ENCODE results near the gene CDKL4. TPM values are rescaled to one million over a fixed set of nuclear protein-coding genes. Genes with fewer than 3 reads are reported as not detected.
"Not testable (repeated sequence)": the region's sequence is repeated elsewhere in the genome, so short reads cannot be mapped to it uniquely, and the experiment has no call there.

CDKL4 gene
- total RNA-seq, 3 donors from 2014 or later, result 0.31 to 1.0 TPM; not detected in 1

- Histone ChIP-seq H3K4me1 (ENCODE audit: low read depth) (no peaks in the 10 kb centered on the region), H3K9me3 (no peaks in the 10 kb centered on the region), H3K4me3 (no peak overlapping the region), H3K36me3 (ENCODE audit: low read depth) (no peaks in the 10 kb centered on the region)
- no peak for DNase-seq
- TF ChIP-seq, protein P1, sequence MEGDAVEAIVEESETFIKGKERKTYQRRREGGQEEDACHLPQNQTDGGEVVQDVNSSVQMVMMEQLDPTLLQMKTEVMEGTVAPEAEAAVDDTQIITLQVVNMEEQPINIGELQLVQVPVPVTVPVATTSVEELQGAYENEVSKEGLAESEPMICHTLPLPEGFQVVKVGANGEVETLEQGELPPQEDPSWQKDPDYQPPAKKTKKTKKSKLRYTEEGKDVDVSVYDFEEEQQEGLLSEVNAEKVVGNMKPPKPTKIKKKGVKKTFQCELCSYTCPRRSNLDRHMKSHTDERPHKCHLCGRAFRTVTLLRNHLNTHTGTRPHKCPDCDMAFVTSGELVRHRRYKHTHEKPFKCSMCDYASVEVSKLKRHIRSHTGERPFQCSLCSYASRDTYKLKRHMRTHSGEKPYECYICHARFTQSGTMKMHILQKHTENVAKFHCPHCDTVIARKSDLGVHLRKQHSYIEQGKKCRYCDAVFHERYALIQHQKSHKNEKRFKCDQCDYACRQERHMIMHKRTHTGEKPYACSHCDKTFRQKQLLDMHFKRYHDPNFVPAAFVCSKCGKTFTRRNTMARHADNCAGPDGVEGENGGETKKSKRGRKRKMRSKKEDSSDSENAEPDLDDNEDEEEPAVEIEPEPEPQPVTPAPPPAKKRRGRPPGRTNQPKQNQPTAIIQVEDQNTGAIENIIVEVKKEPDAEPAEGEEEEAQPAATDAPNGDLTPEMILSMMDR (IDR thresholded peaks at IDR 0.05), result no peak
- intact Hi-C loops (cut with DNase I, micrococcal nuclease), result no loop called here
- ATAC-seq, result no peak
These were observed 2.7 kb upstream of the CDKL4 start for GRCh38 chr2:39246382-39246980.

DNA sequence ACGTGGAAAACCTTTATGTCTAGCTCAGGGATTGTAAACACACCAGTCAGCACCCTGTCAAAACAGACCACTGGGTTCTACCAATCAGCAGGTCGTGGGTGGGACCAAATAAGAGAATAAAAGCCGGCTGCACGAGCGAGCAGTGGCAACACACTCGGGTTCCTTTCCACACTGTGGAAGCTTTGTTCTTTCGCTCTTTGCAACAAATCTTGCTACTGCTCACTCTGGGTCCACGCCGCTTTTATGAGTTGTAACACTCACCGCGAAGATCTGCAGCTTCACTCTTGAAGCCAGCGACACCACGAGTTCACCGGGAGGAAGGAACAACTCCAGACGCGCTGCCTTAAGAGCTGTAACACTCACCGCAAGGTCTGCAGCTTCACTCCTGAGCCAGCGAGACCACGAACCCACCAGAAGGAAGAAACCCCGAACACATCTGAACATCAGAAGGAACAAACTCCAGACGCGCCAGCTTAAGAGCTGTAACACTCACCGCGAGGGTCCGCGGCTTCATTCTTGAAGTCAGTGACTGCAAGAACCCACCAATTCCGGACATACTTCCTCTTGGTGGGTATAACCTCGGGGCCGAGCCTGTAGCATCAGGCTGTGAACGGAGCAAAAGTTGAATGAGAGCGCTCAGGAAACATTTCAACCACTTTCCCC, 1.3 kb upstream of the CDKL4 start:
- H3K9me3 ChIP-seq; intact Hi-C loops (cut with DNase I, micrococcal nuclease); DNase-seq; H3K4me3 ChIP-seq; H3K4me1 ChIP-seq (ENCODE audit: low read depth); H3K36me3 ChIP-seq (ENCODE audit: low read depth): not testable (repeated sequence)
- peak; percentile 24 for ATAC-seq

GRCh38 chr2:39244241-39244862, 582 bp upstream of the CDKL4 start:
- intact Hi-C loops (cut with DNase I, micrococcal nuclease); H3K4me3 ChIP-seq; H3K4me1 ChIP-seq (ENCODE audit: low read depth); ATAC-seq; H3K9me3 ChIP-seq; H3K36me3 ChIP-seq (ENCODE audit: low read depth): not testable (repeated sequence)
- DNase-seq, result peak in 1 of 3 donors; percentile 47

GRCh38 chr2:39241588-39241987, 2.2 kb downstream of the CDKL4 start:
- H3K36me3 ChIP-seq (ENCODE audit: low read depth), result no peaks in the 10 kb centered on the region
- ATAC-seq, result no peak
- TF ChIP-seq, protein P1 (IDR thresholded peaks at IDR 0.05), result no peak
- intact Hi-C loops (cut with DNase I, micrococcal nuclease), result no loop called here
- H3K4me1 ChIP-seq (ENCODE audit: low read depth), result no peaks in the 10 kb centered on the region
- DNase-seq, result no peak
- no peak overlapping the region for H3K4me3 ChIP-seq
- no peaks in the 10 kb centered on the region for H3K9me3 ChIP-seq

DNA sequence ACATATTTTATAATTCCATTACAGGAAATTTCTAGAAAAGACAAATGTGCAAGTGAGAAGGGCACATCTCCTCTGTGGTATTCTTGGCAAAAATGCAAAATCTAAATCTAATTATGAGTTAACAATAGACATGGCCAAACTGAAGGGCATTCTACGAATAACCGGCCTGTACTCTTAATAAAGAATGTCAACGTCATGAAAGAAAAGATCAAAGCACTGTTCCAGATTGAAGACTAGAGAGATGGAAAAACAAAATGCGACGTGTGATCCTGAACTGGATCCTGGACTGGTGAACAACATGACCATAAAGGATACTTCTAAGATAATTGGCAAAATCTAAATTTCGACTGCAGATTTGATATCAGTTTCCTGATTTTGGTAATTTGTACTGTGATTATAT, 3.0 kb downstream of the CDKL4 start:
- no peaks in the 10 kb centered on the region for H3K4me1 ChIP-seq (ENCODE audit: low read depth)
- no peak overlapping the region for H3K4me3 ChIP-seq
- H3K36me3 ChIP-seq (ENCODE audit: low read depth), result no peaks in the 10 kb centered on the region
- no peak for ATAC-seq
- DNase-seq, result no peak
- TF ChIP-seq, protein P1 (IDR thresholded peaks at IDR 0.05), result no peak
- intact Hi-C loops (cut with DNase I, micrococcal nuclease), result no loop called here
- no peaks in the 10 kb centered on the region for H3K9me3 ChIP-seq

- Histone ChIP-seq H3K9me3 (no peaks in the 10 kb centered on the region), H3K36me3 (ENCODE audit: low read depth) (no peaks in the 10 kb centered on the region), H3K4me1 (ENCODE audit: low read depth) (no peaks in the 10 kb centered on the region), H3K4me3 (no peak overlapping the region)
- no peak for ATAC-seq
- intact Hi-C loops (cut with DNase I, micrococcal nuclease), result no loop called here
- DNase-seq, result no peak
- TF ChIP-seq, protein P1 (IDR thresholded peaks at IDR 0.05), result no peak
These were observed 9.0 kb downstream of the CDKL4 start for GRCh38 chr2:39234754-39235153.

All from mucosa of descending colon (tissue), 3 donors.